Memory B cell (primary cell): Measurements from ENCODE around the gene SEMA3C.
"Not testable (repeated sequence)": the region's sequence is repeated elsewhere in the genome, so short reads cannot be mapped to it uniquely, and the experiment has no call there.

Experiments
- ATAC-seq: fragments of 150-1000 bp; cut with Tn5 transposase; 2 replicates; pipeline ENCODE4 v1.10.0; 2021; ENCODE audit warnings: low read depth, mild to moderate bottlenecking, moderate library complexity
- DNase-seq, 2 donors: peaks; one replicate each; pipeline ENCODE4 v3.0.0; 2022; ENCODE audit warnings: low spot score in 2 of 2
- H3K27ac Mint-ChIP-seq: one replicate; pipeline ENCODE4 v1.8.0; 2022; ENCODE audit warnings: mild to moderate bottlenecking, moderate library complexity, mixed read lengths
- H3K27me3 Mint-ChIP-seq: one replicate; pipeline ENCODE4 v1.8.0; 2022; ENCODE audit warnings: mixed read lengths
- H3K36me3 Mint-ChIP-seq: one replicate; pipeline ENCODE4 v1.8.0; 2022; ENCODE audit warnings: mild to moderate bottlenecking, mixed read lengths
- H3K4me1 Mint-ChIP-seq: one replicate; pipeline ENCODE4 v1.8.0; 2022; ENCODE audit warnings: mixed read lengths
- H3K4me3 Mint-ChIP-seq: one replicate; pipeline ENCODE4 v1.8.0; 2022; ENCODE audit warnings: mild to moderate bottlenecking, moderate library complexity, mixed read lengths
- H3K9me3 Mint-ChIP-seq: one replicate; pipeline ENCODE4 v1.8.0; 2022; ENCODE audit warnings: mixed read lengths

The SEMA3C gene

DNA sequence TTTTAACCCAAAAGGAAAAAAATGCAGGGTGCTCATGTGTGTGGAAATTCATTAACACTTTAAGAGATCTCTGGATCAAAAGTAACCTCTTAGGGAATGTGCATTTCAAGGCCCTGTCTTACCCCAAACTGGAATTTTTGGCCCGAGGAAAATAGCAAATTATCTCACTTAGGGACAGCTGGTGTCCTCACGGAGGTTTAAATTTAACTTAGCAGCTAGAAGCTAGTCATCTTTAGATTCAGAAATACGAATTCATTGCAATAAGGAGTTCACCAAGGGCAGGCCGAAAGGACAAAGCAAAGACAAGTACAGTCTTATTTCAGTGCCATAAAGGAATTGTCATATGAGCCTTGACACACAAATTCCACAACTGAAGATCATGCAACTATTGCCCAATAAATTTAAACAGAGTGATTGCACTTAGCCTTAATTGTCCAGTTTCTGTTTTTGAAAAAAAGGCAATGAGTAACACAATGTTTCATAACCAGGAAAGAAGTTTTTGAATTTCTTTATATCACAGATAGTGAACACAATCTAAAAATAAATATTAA, 22.4 kb upstream of the SEMA3C start:
- Mint-ChIP-seq H3K27ac (no peak overlapping the region), H3K36me3 (no peaks in the 10 kb centered on the region), H3K27me3 (no peaks in the 10 kb centered on the region), H3K4me3 (no peak overlapping the region), H3K9me3 (peaks cover 10% of the 10 kb centered on the region), H3K4me1 (no peaks in the 10 kb centered on the region)
- DNase-seq (no peak), ATAC-seq (no peak)

DNA sequence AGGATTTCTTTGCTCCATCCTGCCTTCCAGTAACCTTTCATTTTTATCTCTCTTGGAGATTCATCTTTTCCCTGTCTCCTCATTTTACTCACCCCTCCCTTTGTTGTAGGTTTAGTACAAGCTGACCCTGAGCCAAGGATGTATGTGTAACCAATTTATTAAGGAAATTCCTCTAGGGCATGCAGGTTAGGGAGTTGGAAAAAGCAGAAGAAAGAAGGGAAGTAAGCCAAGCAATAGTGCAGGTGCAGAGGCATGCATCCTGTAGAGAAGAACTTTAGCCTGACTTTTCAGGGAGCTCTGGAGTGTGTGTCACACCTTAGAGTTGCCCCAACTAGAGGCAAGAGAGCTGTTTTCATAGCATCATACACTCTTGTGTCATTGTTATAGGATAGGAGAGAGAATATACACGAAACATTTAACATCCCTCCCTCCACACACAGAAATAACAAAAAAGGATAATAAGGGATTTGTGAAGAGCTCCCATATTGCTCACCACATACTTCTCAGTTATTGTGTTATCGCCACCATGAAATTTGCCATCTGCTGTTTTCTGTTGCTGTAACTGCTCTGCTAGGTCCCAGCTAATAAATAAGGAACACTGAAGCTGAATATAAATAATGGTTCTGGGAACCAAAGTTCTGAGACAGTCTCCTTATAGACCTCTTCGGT, 21.8 kb upstream of the SEMA3C start:
- Mint-ChIP-seq H3K9me3 (peaks cover 8% of the 10 kb centered on the region), H3K27ac (no peak overlapping the region), H3K27me3 (no peaks in the 10 kb centered on the region), H3K36me3 (no peaks in the 10 kb centered on the region), H3K4me1 (no peaks in the 10 kb centered on the region), H3K4me3 (no peak overlapping the region)
- DNase-seq (no peak), ATAC-seq (no peak)

DNA sequence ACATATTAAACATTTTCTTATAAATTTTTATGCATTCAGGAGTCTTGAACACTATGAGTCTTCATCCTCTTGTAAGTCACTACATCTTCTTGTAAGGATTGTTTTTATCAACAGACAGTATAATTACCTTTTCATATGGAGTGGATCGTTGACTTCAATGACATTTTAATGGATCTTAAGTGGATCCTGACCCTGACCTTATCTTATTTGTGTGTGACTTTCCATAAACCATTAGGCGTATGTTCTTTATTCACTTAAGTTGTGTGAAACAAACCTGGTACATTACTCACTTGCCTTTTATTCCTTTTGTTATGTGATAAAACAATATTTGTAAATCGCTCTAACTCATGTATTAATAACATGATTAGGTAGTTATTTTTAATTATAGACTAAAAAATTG, 18.5 kb upstream of the SEMA3C start:
- no peak overlapping the region for H3K4me3 Mint-ChIP-seq
- H3K36me3 Mint-ChIP-seq, result no peaks in the 10 kb centered on the region
- H3K4me1 Mint-ChIP-seq, result no peaks in the 10 kb centered on the region
- H3K27ac Mint-ChIP-seq, result no peak overlapping the region
- no peak for ATAC-seq
- no peak for DNase-seq
- no peaks in the 10 kb centered on the region for H3K27me3 Mint-ChIP-seq
- H3K9me3 Mint-ChIP-seq, result peaks cover 7% of the 10 kb centered on the region

DNA sequence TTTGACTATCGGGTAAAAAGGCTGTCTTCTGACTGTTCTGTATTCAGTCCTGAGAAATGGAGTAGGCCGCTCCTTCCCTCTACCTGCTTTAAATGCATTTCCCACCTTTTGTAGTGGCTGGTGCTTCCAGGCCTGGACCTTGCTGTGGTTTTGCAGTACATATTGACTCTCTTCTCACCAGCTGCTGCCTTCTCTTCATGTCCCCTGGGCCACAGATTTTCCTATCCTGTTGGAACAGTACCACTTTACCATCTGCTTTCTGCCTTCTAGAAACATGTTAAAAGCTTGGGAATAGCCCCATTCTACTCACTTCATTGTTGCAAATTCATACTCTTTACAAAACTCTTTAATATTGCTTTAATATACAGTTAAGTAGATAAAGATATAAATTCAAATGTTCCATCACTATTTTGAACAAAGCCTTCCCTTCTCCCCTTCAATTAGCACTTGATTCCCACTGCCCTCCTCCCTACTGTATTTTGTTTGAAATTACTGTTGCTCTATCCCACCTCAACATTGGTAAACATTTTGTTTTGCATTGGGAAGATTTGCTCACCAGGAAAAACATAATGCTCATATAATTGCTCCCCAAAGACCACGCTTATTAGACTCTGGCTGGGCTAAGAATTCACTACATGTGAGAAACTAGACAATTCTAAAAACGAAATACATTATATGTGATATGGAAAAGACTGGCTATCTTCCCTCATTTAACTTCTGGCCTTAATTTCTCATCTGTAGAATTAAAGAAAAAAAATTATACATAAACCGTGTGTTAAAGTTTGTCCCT, 17.3 kb upstream of the SEMA3C start:
- Mint-ChIP-seq H3K27me3 (no peaks in the 10 kb centered on the region), H3K9me3 (peaks cover 9% of the 10 kb centered on the region), H3K4me3 (no peak overlapping the region), H3K36me3 (no peaks in the 10 kb centered on the region), H3K27ac (no peak overlapping the region), H3K4me1 (no peaks in the 10 kb centered on the region)
- no peak for ATAC-seq
- DNase-seq, result no peak

DNA sequence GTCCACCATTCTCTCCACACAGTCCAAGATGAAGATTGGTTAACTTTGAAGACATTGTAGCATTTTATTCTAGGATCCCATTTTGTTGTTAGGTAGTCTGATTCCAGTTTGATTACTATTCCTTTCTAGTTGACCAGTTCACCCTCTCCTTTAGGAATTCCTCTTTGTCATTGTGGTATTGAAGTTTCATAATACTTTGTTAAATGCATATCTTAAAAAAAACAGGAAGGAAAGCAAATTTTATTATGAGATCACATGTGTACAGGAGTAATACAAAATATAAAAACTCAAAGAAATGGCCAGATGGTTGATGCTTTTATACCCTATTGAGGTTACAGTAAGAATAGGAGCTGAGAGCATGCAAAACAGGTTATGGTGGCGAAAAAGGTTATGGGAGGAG, 15.5 kb upstream of the SEMA3C start:
- Mint-ChIP-seq H3K27ac (no peak overlapping the region), H3K36me3 (no peaks in the 10 kb centered on the region)
- DNase-seq, result no peak

DNA sequence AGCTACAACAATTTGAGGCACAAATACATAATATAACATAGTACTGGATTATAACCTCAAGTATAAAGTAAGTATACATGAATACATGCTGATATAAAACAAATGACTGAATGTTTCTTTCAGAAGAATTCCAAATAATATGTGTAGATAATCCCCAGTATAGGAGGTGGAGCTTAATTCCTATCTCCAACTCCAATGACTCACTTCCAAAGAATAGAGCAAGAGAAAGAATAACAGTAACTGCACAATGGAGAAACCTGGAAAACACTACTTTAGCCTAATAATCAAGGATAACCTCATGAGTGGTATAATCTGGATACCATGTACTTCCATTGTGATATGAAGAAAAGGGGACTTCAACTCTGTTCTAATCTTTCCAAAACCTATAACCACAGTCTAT, 13.7 kb upstream of the SEMA3C start:
- no peak for ATAC-seq
- Mint-ChIP-seq H3K4me1 (no peaks in the 10 kb centered on the region), H3K27ac (no peak overlapping the region), H3K27me3 (no peaks in the 10 kb centered on the region), H3K9me3 (peaks cover 8% of the 10 kb centered on the region), H3K36me3 (no peaks in the 10 kb centered on the region), H3K4me3 (no peak overlapping the region)
- DNase-seq, result no peak

More for the DNA sequence above, 15.5 kb upstream of the SEMA3C start:
- Mint-ChIP-seq H3K9me3 (peaks cover 9% of the 10 kb centered on the region), H3K27me3 (no peaks in the 10 kb centered on the region), H3K4me3 (no peak overlapping the region), H3K4me1 (no peaks in the 10 kb centered on the region)
- no peak for ATAC-seq

DNA sequence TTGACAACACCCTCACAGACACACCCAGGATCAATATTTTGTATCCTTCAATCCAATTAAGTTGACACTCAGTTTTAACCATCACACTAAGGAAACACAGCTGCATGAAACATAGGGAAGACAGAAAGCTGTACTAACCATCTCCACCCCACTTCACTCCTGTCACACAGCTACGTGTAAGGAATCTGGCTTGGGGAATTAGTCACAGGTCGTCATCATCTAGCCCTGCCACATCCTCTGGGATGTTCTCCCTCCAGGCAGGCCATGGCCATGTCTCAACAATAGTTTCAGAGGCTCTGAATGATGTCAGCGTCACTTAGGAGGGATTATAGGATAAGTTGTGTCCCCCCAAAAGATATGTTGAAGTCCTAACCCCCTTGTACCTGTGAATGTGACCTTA, 10.8 kb upstream of the SEMA3C start:
- no peaks in the 10 kb centered on the region for H3K36me3 Mint-ChIP-seq
- H3K27me3 Mint-ChIP-seq, result no peaks in the 10 kb centered on the region
- no peak overlapping the region for H3K27ac Mint-ChIP-seq
- ATAC-seq (no peak), DNase-seq (no peak)
- peaks cover 6% of the 10 kb centered on the region for H3K9me3 Mint-ChIP-seq
- H3K4me1 Mint-ChIP-seq, result no peaks in the 10 kb centered on the region
- no peak overlapping the region for H3K4me3 Mint-ChIP-seq

DNA sequence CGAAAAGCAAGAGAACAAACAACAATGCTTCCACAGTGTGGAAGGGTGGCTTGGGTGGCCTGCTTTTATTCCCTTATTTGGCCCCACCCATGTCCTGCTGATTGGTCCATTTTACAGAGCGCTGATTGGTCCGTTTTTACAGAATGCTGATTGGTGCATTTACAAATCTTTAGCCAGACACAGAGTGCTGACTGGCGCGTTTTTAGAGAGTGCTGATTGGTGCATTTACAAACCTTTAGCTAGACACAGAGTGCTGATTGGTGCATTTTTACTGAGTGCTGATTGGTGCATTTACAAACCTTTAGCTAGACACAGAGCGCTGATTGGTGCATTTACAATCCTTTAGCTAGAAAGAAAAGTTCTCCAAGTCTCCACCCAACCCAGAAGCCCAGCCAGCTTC, 8.1 kb upstream of the SEMA3C start:
- ATAC-seq, H3K9me3 Mint-ChIP-seq, H3K27me3 Mint-ChIP-seq, H3K4me1 Mint-ChIP-seq, H3K4me3 Mint-ChIP-seq, H3K36me3 Mint-ChIP-seq, H3K27ac Mint-ChIP-seq, DNase-seq: not testable (repeated sequence)

DNA sequence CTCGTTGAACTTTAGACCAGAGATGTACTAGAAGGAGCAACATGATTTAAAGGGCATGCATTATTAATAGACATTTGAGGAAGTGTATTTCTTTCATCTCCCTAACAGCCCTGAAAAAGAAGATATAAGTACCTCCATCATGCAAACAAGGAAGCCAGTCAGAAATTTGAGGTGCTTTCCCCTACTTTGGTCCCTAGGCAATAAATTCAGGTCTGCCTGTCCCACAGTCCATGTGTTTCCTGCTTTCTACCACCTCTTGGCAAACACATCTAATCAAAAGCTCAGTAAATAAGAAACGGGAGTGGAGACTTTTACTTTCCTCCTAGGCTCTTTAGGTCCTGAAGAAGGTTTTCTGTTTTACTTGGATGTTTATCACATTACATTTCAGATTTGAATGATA, 5.2 kb upstream of the SEMA3C start:
- Mint-ChIP-seq H3K9me3 (no peaks in the 10 kb centered on the region), H3K4me3 (no peak overlapping the region), H3K36me3 (no peaks in the 10 kb centered on the region), H3K27me3 (peaks cover 2% of the 10 kb centered on the region), H3K4me1 (no peaks in the 10 kb centered on the region), H3K27ac (no peak overlapping the region)
- ATAC-seq (no peak), DNase-seq (no peak)

DNA sequence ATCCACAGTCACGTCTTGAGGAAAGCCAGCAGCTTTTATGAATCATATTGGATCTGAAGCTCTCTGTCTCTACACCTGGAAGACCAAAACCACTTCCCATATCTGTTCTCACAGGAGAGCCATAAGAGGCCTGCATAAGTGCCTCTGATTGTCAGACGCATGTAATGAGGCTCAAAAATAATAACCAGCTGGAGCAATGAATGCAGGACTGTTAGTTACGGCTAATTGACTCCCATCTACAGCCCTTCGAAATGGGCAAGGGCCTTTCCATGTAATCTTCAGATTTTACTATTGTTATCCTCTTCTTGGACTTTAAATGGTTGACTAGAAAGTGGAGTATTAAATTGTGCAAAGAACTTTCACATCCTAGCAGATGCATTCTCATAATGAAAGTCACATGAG, 4.4 kb upstream of the SEMA3C start:
- no peaks in the 10 kb centered on the region for H3K4me1 Mint-ChIP-seq
- peaks cover 4% of the 10 kb centered on the region for H3K27me3 Mint-ChIP-seq

DNA sequence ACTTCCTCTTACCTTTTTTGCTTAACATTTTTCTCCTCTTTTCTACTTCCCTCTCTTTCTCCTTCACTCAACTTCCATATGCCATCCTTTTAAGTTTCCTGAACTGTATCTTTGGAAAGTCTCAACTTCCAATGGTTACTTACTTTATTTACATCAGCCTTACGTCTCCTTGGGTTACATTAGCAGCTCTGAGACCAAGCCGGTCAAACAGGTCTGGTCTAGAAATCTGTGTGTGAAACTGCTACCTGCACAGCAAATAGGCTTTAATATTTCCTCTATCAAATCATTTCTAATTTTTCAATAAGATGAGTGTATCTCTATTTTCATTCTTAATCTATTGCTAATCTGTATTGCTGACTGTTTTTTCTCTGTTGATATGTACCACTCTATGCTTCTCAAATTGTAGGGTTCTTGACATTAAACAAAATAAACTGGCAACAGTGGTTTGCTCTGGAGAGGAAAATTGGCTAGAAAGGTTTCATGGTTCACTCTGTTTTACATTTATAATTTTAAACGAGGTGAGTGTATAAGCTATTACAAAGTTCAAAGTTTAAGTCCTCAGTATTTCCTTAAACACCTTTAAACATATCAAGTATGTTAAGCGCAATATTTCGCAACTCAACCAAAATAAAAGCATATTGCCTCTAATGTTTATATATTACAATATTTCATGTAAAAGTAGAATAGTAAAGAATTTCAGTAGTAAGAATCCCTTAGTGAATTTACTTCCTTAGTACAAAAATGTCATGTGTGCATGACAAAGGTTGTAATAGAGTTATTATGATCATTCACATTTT, 3.6 kb upstream of the SEMA3C start:
- Mint-ChIP-seq H3K9me3 (no peaks in the 10 kb centered on the region), H3K27ac (no peak overlapping the region), H3K4me3 (no peak overlapping the region), H3K36me3 (no peaks in the 10 kb centered on the region), H3K4me1 (no peaks in the 10 kb centered on the region), H3K27me3 (peaks cover 5% of the 10 kb centered on the region)
- no peak for DNase-seq
- ATAC-seq, result no peak

More for the DNA sequence above, 4.4 kb upstream of the SEMA3C start:
- DNase-seq (no peak), ATAC-seq (no peak)
- Mint-ChIP-seq H3K9me3 (no peaks in the 10 kb centered on the region), H3K36me3 (no peaks in the 10 kb centered on the region), H3K4me3 (no peak overlapping the region), H3K27ac (no peak overlapping the region)

DNA sequence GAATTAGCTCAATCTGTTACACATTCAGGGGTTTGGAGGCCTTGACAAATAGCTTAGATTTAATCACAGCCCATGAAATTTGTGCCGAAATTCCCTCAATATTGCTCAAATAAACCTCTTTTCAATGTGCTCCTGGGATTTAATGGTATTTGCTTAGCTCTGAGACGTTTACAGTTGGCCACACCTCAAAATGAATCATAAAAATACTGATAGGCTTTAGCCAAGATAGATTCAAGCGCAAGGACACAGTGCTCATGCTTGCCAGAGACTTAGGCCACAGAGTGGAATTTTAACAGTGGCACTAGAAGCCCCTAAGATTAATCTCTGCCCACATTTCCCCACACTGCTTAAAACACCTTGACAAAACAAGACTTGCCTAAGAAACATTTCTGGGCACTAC, 2.3 kb upstream of the SEMA3C start:
- no peaks in the 10 kb centered on the region for H3K36me3 Mint-ChIP-seq
- H3K27ac Mint-ChIP-seq, result no peak overlapping the region
- no peak overlapping the region for H3K4me3 Mint-ChIP-seq
- no peaks in the 10 kb centered on the region for H3K9me3 Mint-ChIP-seq
- H3K4me1 Mint-ChIP-seq, result no peaks in the 10 kb centered on the region
- ATAC-seq, result no peak
- peaks cover 5% of the 10 kb centered on the region for H3K27me3 Mint-ChIP-seq
- DNase-seq, result no peak

DNA sequence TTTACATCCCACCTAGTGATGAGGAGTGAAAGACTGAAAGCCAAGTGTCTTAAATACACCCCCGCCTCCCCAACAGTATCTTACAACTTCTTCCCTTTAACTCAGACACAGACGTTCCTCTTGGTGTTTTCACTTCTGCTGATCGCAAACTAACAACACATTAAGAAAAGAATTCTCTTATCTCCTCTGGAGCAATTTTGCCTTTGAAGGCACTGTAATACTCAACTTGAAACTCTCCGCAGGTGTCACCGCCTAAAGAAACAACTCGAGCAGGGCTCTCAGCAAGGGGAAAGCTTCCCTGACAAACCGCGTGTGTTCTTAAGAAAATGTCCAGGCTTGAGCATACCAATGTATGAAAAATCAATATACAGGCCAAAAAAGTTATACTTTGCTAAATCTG, 452 bp downstream of the SEMA3C start:
- Mint-ChIP-seq H3K27ac (no peak overlapping the region), H3K27me3 (peaks cover 5% of the 10 kb centered on the region), H3K36me3 (no peaks in the 10 kb centered on the region), H3K9me3 (no peaks in the 10 kb centered on the region), H3K4me3 (no peak overlapping the region), H3K4me1 (no peaks in the 10 kb centered on the region)
- ATAC-seq (no peak), DNase-seq (no peak)
